GM18951 (cell line): Measurements from ENCODE around the gene BCAP31.
"Not testable (repeated sequence)": the region's sequence is repeated elsewhere in the genome, so short reads cannot be mapped to it uniquely, and the experiment has no call there.

ENCODE experiments used
- POLR2A ChIP-seq: IDR thresholded peaks from 4 replicates; pipeline ENCODE4 v1.6.1; 2011; ENCODE audit warnings: mild to moderate bottlenecking; ENCODE audit not compliant: insufficient read length, insufficient read depth; ENCODE audit errors: extremely low read depth
- in situ Hi-C: fragments of 300-500 bp; cut with MboI; formaldehyde crosslinking; loops from one replicate; pipeline ENCODE4 v1.12.0; 2022; ENCODE audit warnings: low sequenced_read_pairs, mixed read lengths, inconsistent platforms; ENCODE audit not compliant: unreplicated experiment

The BCAP31 gene

DNA sequence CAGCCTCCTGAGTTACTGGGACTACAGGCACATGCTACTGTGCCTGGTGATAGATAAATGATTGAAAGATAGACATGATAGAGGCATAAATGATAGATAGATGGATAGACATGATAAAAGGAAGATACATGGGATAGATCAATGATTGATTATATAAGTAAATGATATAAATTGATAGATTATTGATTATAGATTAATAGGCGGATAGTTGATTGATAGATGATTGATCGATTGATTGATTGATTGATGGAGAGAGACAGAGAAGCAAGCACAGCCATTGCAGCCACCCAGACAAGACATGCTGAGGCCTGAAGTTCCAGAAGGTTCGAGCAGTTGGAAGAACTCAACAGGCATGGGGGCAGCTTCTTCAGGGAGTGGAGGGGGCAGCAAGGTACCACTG, 22.2 kb upstream of the BCAP31 start:
- in situ Hi-C loops = no loop called here
- no peak for TF ChIP-seq POLR2A

DNA sequence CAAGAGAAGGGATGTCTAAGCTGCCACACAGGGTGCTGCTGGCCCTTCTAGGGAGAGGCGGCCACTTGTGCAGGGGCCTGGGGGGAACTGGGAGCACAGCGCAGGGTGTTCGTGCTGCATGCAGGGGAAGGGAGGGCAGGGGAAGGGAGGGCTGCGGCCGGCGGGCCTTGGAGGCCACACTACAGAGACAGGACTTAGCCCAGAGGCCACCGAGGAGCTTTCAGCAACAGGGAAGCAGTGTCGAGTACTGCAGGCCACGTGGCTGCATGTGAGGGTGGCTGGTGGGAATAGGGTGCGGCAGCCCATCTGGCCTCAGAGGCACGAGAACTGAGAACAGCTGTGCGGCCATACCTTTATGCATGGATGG, 20.9 kb upstream of the BCAP31 start:
- in situ Hi-C loops = not testable (repeated sequence)

- in situ Hi-C loops = no loop called here
- TF ChIP-seq POLR2A = no peak
These were observed 20.3 kb upstream of the BCAP31 start for GRCh38 chrX:153744210-153745066.

DNA sequence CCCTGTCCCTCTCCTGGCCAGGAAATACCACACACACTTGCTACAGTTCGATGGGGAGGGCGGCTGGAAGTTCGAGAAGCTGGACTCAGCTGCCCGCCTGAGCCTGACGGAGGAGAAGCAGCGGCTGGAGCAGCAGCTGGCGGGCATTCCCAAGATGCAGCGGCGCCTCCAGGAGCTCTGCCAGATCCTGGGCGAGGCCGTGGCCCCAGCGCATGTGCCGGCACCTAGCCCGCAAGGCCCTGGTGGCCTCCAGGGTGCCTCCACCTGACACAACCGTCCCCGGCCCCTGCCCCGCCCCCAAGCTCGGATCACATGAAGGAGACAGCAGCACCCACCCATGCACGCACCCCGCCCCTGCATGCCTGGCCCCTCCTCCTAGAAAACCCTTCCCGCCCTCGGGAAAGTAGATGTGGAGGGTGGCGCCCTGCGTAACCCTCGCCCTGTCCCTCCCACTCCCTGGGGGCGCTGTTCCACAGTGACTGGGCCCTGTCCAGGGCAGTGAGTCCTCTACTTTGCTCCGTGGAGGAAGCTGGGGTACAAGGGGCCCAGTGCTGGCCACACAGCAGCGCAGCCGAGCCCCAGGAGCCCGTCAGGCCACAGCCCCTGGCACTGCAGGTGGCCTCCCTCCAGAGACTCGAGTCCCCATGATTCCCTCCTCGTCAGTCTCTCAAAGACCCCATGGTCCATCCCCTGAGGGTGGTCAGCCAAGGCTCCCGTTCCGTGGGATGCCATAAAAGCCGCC, 19.5 kb upstream of the BCAP31 start:
- in situ Hi-C loops = not testable (repeated sequence)

- in situ Hi-C loops = not testable (repeated sequence)
These were observed 18.7 kb upstream of the BCAP31 start for GRCh38 chrX:153742796-153743467.

- in situ Hi-C loops = not testable (repeated sequence)
These were observed 17.9 kb upstream of the BCAP31 start for GRCh38 chrX:153742111-153742510.

GRCh38 chrX:153741446-153741845, 17.3 kb upstream of the BCAP31 start:
- in situ Hi-C loops = no loop called here
- no peak for TF ChIP-seq POLR2A

DNA sequence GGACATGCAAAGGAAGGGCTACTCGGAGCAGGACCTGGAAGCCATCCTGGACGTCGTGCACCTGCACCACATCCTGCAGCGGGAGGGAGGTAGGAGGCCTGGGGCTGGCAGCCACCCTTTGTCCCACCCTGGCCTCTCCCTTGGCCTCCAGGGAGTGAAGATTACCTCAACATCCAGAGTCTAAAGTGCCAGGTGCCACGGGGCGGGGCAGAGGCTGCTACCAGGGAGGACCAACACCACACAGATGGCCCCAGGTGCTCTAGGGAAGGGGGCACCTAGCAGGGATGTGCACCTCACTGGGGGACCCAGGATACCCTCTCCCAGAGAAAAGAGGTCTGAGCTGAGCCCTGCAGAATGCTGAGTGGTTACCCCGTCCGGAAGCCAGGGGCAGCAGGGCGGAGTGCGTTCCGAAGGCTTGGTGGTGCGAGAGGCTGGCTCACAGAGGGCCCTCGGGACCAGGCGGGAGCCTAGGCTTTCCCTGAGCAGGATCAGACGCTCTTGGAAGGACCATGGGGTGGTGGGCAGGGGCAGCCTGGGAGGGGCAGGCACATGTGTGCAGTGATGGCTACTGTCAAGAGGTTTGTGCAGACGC, 16.5 kb upstream of the BCAP31 start:
- in situ Hi-C loops = no loop called here

DNA sequence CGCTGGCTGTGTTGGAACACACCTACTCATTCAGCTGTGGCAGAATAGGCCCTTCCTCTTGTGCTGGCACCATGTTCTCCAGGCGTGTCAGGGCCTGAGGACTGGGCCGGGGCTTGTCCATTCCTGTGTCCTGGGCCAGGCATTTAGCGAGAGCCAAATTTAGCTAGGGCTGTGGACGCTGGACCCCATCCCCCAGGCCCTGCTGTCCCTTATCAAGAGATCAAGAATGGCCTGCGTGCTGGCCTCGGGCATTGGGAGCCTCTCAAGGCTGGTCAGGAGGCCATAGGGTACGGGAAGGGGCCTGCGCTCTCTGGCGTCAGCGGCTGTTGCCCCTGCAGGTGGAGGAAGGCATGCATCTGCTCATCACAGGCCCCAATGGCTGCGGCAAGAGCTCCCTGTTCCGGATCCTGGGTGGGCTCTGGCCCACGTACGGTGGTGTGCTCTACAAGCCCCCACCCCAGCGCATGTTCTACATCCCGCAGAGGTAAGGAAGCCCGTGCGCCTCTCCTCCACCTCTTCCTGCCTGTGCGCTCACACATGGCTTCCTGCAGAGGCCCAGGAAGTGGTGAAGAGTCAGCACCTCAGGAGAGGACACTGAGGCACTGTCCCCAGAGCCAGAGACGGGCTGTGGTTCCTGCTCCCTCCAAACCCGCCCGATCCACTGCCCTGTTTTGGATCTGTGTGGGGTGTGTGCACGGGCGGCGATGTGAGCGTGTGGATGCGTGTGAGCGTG, 15.7 kb upstream of the BCAP31 start:
- in situ Hi-C loops = no loop called here
- no peak for TF ChIP-seq POLR2A

More for the DNA sequence above, 16.5 kb upstream of the BCAP31 start:
- TF ChIP-seq POLR2A = no peak

DNA sequence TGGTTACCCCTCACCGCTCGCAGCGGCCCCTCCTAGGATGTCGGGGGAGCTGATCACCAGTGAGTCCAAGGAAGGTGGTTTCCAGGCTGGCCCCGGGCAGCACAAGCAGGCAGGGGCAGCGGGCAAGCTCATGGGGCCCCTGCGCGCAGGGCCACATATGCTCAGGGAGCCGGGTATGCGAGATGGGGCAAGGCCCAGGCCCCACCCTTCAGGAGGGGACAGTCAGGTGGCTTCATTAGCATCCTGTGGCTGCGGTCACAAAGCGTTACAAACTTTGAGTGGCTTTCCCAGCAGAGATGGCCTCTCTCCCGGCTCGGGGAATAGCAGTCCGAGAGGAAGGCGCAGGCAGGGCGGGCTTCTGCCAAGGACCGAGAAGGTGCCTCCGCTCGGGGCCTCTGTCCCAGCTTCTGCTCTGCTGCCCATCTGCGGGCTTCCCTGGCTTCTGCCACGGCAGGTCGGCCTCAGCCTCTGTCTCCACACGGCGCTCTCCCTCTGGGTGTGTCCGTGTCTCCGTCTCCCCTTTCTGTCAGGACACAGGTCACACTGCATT, 13.9 kb upstream of the BCAP31 start:
- in situ Hi-C loops = no loop called here
- no peak for TF ChIP-seq POLR2A

GRCh38 chrX:153736871-153737441, 12.8 kb upstream of the BCAP31 start:
- no peak for TF ChIP-seq POLR2A
- in situ Hi-C loops = no loop called here

GRCh38 chrX:153736071-153736820, 12.1 kb upstream of the BCAP31 start:
- in situ Hi-C loops = no loop called here
- no peak for TF ChIP-seq POLR2A
